HUES48 (cell line): ENCODE data around the gene ENHO.
"Not testable (repeated sequence)": the region's sequence is repeated elsewhere in the genome, so short reads cannot be mapped to it uniquely, and the experiment has no call there.

Experiments used
- H3K27ac ChIP-seq: one replicate; pipeline ENCODE4 v1.7.0; 2013; ENCODE audit warnings: low read depth, low read length, inconsistent platforms
- H3K27me3 ChIP-seq: 2 replicates; pipeline ENCODE4 v1.6.1; 2013; ENCODE audit warnings: mild to moderate bottlenecking, low read length; ENCODE audit not compliant: control insufficient read depth, insufficient read depth
- H3K36me3 ChIP-seq: 2 replicates; pipeline ENCODE4 v1.6.1; 2013; ENCODE audit warnings: low read length; ENCODE audit not compliant: control insufficient read depth, insufficient read depth
- H3K4me1 ChIP-seq: 2 replicates; pipeline ENCODE4 v1.6.1; 2013; ENCODE audit warnings: mild to moderate bottlenecking, low read length; ENCODE audit not compliant: control insufficient read depth, insufficient read depth
- H3K4me3 ChIP-seq: 2 replicates; pipeline ENCODE4 v1.5.1; 2013; ENCODE audit warnings: mild to moderate bottlenecking, low read depth, low read length
- H3K9ac ChIP-seq: 2 replicates; pipeline ENCODE4 v1.6.1; 2013; ENCODE audit warnings: mild to moderate bottlenecking, low read depth, low read length, moderate library complexity
- H3K9me3 ChIP-seq: 2 replicates; pipeline ENCODE4 v1.6.1; 2013; ENCODE audit warnings: low read length; ENCODE audit not compliant: control insufficient read depth, insufficient read depth

The ENHO gene

GRCh38 chr9:34491596-34491995 is 31.2 kb downstream of the ENHO start:
- Histone ChIP-seq H3K9ac (no peak overlapping the region), H3K9me3 (no peaks in the 10 kb centered on the region), H3K27ac (no peak overlapping the region), H3K36me3 (no peaks in the 10 kb centered on the region), H3K4me3 (no peak overlapping the region), H3K27me3 (no peaks in the 10 kb centered on the region), H3K4me1 (no peaks in the 10 kb centered on the region)

GRCh38 chr9:34490760-34491159 is 32.0 kb downstream of the ENHO start:
- Histone ChIP-seq H3K27ac (no peak overlapping the region), H3K9me3 (no peaks in the 10 kb centered on the region), H3K27me3 (no peaks in the 10 kb centered on the region), H3K4me1 (no peaks in the 10 kb centered on the region), H3K9ac (no peak overlapping the region), H3K4me3 (no peak overlapping the region), H3K36me3 (no peaks in the 10 kb centered on the region)

GRCh38 chr9:34490360-34490759 is 32.4 kb downstream of the ENHO start:
- no peaks in the 10 kb centered on the region for H3K36me3 ChIP-seq
- H3K27ac ChIP-seq, result no peak overlapping the region
- H3K9ac ChIP-seq, result no peak overlapping the region
- H3K27me3 ChIP-seq, result no peaks in the 10 kb centered on the region
- H3K9me3 ChIP-seq, result no peaks in the 10 kb centered on the region
- H3K4me3 ChIP-seq, result no peak overlapping the region
- no peaks in the 10 kb centered on the region for H3K4me1 ChIP-seq

GRCh38 chr9:34486572-34486971 is 36.2 kb downstream of the ENHO start:
- Histone ChIP-seq H3K9me3 (no peaks in the 10 kb centered on the region), H3K36me3 (no peaks in the 10 kb centered on the region), H3K27me3 (no peaks in the 10 kb centered on the region), H3K4me3 (no peak overlapping the region), H3K4me1 (no peaks in the 10 kb centered on the region), H3K9ac (no peak overlapping the region), H3K27ac (no peak overlapping the region)

GRCh38 chr9:34485822-34486221 is 37.0 kb downstream of the ENHO start:
- no peak overlapping the region for H3K9ac ChIP-seq
- H3K27me3 ChIP-seq, result no peaks in the 10 kb centered on the region
- no peak overlapping the region for H3K27ac ChIP-seq
- no peaks in the 10 kb centered on the region for H3K36me3 ChIP-seq
- no peaks in the 10 kb centered on the region for H3K9me3 ChIP-seq
- H3K4me3 ChIP-seq, result no peak overlapping the region
- H3K4me1 ChIP-seq, result no peaks in the 10 kb centered on the region

- H3K36me3 ChIP-seq, result no peaks in the 10 kb centered on the region
- H3K4me1 ChIP-seq, result no peaks in the 10 kb centered on the region
These were observed 38.1 kb downstream of the ENHO start for GRCh38 chr9:34484678-34485077.

GRCh38 chr9:34482746-34483145 is 40.0 kb downstream of the ENHO start:
- H3K4me3 ChIP-seq, H3K9me3 ChIP-seq, H3K36me3 ChIP-seq, H3K27ac ChIP-seq, H3K9ac ChIP-seq, H3K27me3 ChIP-seq, H3K4me1 ChIP-seq: not testable (repeated sequence)

More at GRCh38 chr9:34484678-34485077, 38.1 kb downstream of the ENHO start:
- Histone ChIP-seq H3K9me3 (no peaks in the 10 kb centered on the region), H3K9ac (no peak overlapping the region), H3K27me3 (no peaks in the 10 kb centered on the region), H3K4me3 (no peak overlapping the region), H3K27ac (no peak overlapping the region)

- H3K36me3 ChIP-seq, H3K27ac ChIP-seq, H3K9ac ChIP-seq, H3K4me3 ChIP-seq, H3K27me3 ChIP-seq, H3K4me1 ChIP-seq, H3K9me3 ChIP-seq: not testable (repeated sequence)
These were observed 41.2 kb downstream of the ENHO start for GRCh38 chr9:34481620-34482019.

- Histone ChIP-seq H3K9me3 (no peaks in the 10 kb centered on the region), H3K4me3 (no peak overlapping the region), H3K27me3 (0 out of 2 replicates have a peak, but pooled peaks cover 3% of the 10 kb centered on the region), H3K27ac (no peak overlapping the region), H3K4me1 (no peaks in the 10 kb centered on the region), H3K9ac (no peak overlapping the region), H3K36me3 (no peaks in the 10 kb centered on the region)
These were observed 43.3 kb downstream of the ENHO start for GRCh38 chr9:34479431-34479866.

GRCh38 chr9:34477541-34477940 is 45.2 kb downstream of the ENHO start:
- no peaks in the 10 kb centered on the region for H3K36me3 ChIP-seq
- H3K9me3 ChIP-seq, result no peaks in the 10 kb centered on the region
- no peaks in the 10 kb centered on the region for H3K4me1 ChIP-seq
- no peak overlapping the region for H3K4me3 ChIP-seq
- no peak overlapping the region for H3K27ac ChIP-seq
- H3K27me3 ChIP-seq, result 0 out of 2 replicates have a peak, but pooled peaks cover 3% of the 10 kb centered on the region
- no peak overlapping the region for H3K9ac ChIP-seq

GRCh38 chr9:34475097-34475496 is 47.7 kb downstream of the ENHO start:
- Histone ChIP-seq H3K36me3 (no peaks in the 10 kb centered on the region), H3K9me3 (no peaks in the 10 kb centered on the region), H3K9ac (no peak overlapping the region), H3K27me3 (0 out of 2 replicates have a peak, but pooled peaks cover 3% of the 10 kb centered on the region), H3K27ac (no peak overlapping the region), H3K4me3 (no peak overlapping the region), H3K4me1 (0 out of 2 replicates have a peak, but pooled peaks cover 3% of the 10 kb centered on the region)
